GM23248 (cell line): ENCODE measurements around the gene RNF215. TPM values are rescaled to one million over a fixed set of nuclear protein-coding genes. Genes with fewer than 3 reads are reported as not detected.

ENCODE experiments used
- DNase-seq: peaks from one replicate; pipeline ENCODE4 v3.0.0-alpha.2; 2015
- H2AFZ ChIP-seq: fragments of 200-600 bp; sonication (generic); 2 replicates; pipeline ENCODE4 v1.6.1; 2016; ENCODE audit warnings: antibody characterized with exemption
- H3F3A ChIP-seq: fragments of 200-600 bp; sonication (generic); 2 replicates; pipeline ENCODE4 v1.6.1; 2016; ENCODE audit warnings: mild to moderate bottlenecking, antibody characterized with exemption, mixed run types; ENCODE audit not compliant: insufficient read depth
- H3K27ac ChIP-seq: fragments of 200-600 bp; sonication (generic); 2 replicates; pipeline ENCODE4 v1.5.1; 2016; ENCODE audit warnings: mild to moderate bottlenecking
- H3K27me3 ChIP-seq: fragments of 200-600 bp; sonication (generic); replicated peaks from 2 replicates; pipeline ENCODE4 v1.6.1; 2016; ENCODE audit warnings: mild to moderate bottlenecking; ENCODE audit not compliant: insufficient read depth
- H3K36me3 ChIP-seq: fragments of 200-600 bp; sonication (generic); 2 replicates; pipeline ENCODE4 v1.6.1; 2016; ENCODE audit warnings: low read depth, mild to moderate bottlenecking
- H3K4me1 ChIP-seq: fragments of 200-600 bp; sonication (generic); 2 replicates; pipeline ENCODE4 v1.6.1; 2016; ENCODE audit warnings: mild to moderate bottlenecking; ENCODE audit not compliant: insufficient read depth
- H3K4me2 ChIP-seq: fragments of 200-600 bp; sonication (generic); one replicate; pipeline ENCODE4 v1.6.1; 2016; ENCODE audit warnings: mild to moderate bottlenecking; ENCODE audit not compliant: unreplicated experiment
- H3K4me3 ChIP-seq: fragments of 200-600 bp; sonication (generic); 2 replicates; pipeline ENCODE4 v1.5.1; 2016; ENCODE audit warnings: mild to moderate bottlenecking
- H3K79me2 ChIP-seq: fragments of 200-600 bp; sonication (generic); 2 replicates; pipeline ENCODE4 v1.6.1; 2016; ENCODE audit warnings: mild to moderate bottlenecking; ENCODE audit not compliant: insufficient read depth
- H3K9ac ChIP-seq: fragments of 200-600 bp; sonication (generic); 2 replicates; pipeline ENCODE4 v1.6.1; 2016; ENCODE audit warnings: mild to moderate bottlenecking
- H3K9me2 ChIP-seq: fragments of 200-600 bp; sonication (generic); 2 replicates; pipeline ENCODE4 v1.6.1; 2016; ENCODE audit warnings: mixed run types, mild to moderate bottlenecking, moderate library complexity; ENCODE audit not compliant: insufficient read depth
- H3K9me3 ChIP-seq: fragments of 200-600 bp; sonication (generic); one replicate; pipeline ENCODE4 v1.6.1; 2017; ENCODE audit warnings: low read depth
- H4K20me1 ChIP-seq: fragments of 200-600 bp; sonication (generic); 2 replicates; pipeline ENCODE4 v1.6.0; 2016; ENCODE audit not compliant: insufficient read depth
- EZH2 ChIP-seq: fragments of 200-600 bp; sonication (generic); IDR thresholded peaks from 2 replicates; pipeline ENCODE4 v1.6.1; 2018; ENCODE audit warnings: antibody characterized with exemption, mild to moderate bottlenecking; ENCODE audit not compliant: insufficient read depth, poor library complexity, severe bottlenecking
- EZH2phosphoT487 ChIP-seq: fragments of 200-600 bp; sonication (generic); IDR thresholded peaks from 2 replicates; pipeline ENCODE4 v1.6.1; 2018; ENCODE audit warnings: antibody characterized with exemption, moderate library complexity, mild to moderate bottlenecking, low read depth; ENCODE audit not compliant: insufficient read depth
- WGBS, 2 experiments: methylation state at CpG; one replicate each; pipeline ENCODE4 v1.1.6; 2015 to 2017; ENCODE audit warnings: low lambda C conversion rate in 2 of 2, low coverage in 1 of 2; ENCODE audit errors: missing lambda C conversion rate in 2 of 2; 5-methylcytosine and 5-hydroxymethylcytosine counted together
- in situ Hi-C: fragments of 300-500 bp; cut with MboI; formaldehyde crosslinking; loops from 2 replicates; pipeline ENCODE4 v1.15.0; 2020
- polyA plus RNA-seq: library from polyadenylated mRNA; unstranded; fragments of >200 nt; fragmentation: Nextera tagmentation; extraction: Ambion mirVana; gene quantifications from 2 replicates; pipeline ENCODE4 v1.2.1, GENCODE V29; 2016
- total RNA-seq: library from RNA; depleted of rRNA; stranded (reverse); fragments of >200 nt; shearing (Covaris generic); gene quantifications from 2 replicates; pipeline ENCODE4 v1.2.3, GENCODE V29; 2014

Gene RNF215
- total and polyA plus RNA-seq, 2 experiments from 2014 or later, result 2.9 to 29.9 TPM

- no peak for DNase-seq
- Histone ChIP-seq H3F3A (peaks cover 31% of the 10 kb centered on the region), H4K20me1 (no peaks in the 10 kb centered on the region), H3K9ac (peak overlapping the region; percentile 91), H3K27me3 (no peaks in the 10 kb centered on the region), H3K27ac (peak overlapping the region; percentile 97), H3K9me2 (no peaks in the 10 kb centered on the region), H3K4me1 (peaks cover 31% of the 10 kb centered on the region), H3K36me3 (no peaks in the 10 kb centered on the region), H3K79me2 (no peaks in the 10 kb centered on the region), H2AFZ (peak overlapping the region; percentile 74), H3K4me3 (peak overlapping the region; percentile 79), H3K9me3 (no peaks in the 10 kb centered on the region), H3K4me2 (peak overlapping the region; percentile 88)
- in situ Hi-C loops, result no loop called here
- WGBS, 2 experiments, result 1 to 3% methylated on average over 9 of the region's 9 CpGs
- TF ChIP-seq EZH2phosphoT487 (no peak), EZH2 (no peak)
Observed at GRCh38 chr22:30425327-30425615, 38.1 kb upstream of the RNF215 start.

- H3K27ac ChIP-seq, result peak overlapping the region; percentile 97
- WGBS, 2 experiments, result 32 to 37% methylated on average over 20 of the region's 20 CpGs
- H3K4me1 ChIP-seq, result peaks cover 36% of the 10 kb centered on the region
- peak; percentile 70 for DNase-seq
- TF ChIP-seq EZH2, result no peak
- TF ChIP-seq EZH2phosphoT487, result no peak
- H3K79me2 ChIP-seq, result no peaks in the 10 kb centered on the region
- H2AFZ ChIP-seq, result peak overlapping the region; percentile 69
- H3K4me2 ChIP-seq, result peak overlapping the region; percentile 88
- H3F3A ChIP-seq, result peaks cover 37% of the 10 kb centered on the region
- H3K36me3 ChIP-seq, result no peaks in the 10 kb centered on the region
- H3K9me3 ChIP-seq, result no peaks in the 10 kb centered on the region
- H3K4me3 ChIP-seq, result peak overlapping the region; percentile 79
- no peaks in the 10 kb centered on the region for H3K9me2 ChIP-seq
- in situ Hi-C loops, result no loop called here
- H3K27me3 ChIP-seq, result no peaks in the 10 kb centered on the region
- peak overlapping the region; percentile 91 for H3K9ac ChIP-seq
- no peaks in the 10 kb centered on the region for H4K20me1 ChIP-seq
Observed at GRCh38 chr22:30424534-30425326, 37.5 kb upstream of the RNF215 start.

DNA sequence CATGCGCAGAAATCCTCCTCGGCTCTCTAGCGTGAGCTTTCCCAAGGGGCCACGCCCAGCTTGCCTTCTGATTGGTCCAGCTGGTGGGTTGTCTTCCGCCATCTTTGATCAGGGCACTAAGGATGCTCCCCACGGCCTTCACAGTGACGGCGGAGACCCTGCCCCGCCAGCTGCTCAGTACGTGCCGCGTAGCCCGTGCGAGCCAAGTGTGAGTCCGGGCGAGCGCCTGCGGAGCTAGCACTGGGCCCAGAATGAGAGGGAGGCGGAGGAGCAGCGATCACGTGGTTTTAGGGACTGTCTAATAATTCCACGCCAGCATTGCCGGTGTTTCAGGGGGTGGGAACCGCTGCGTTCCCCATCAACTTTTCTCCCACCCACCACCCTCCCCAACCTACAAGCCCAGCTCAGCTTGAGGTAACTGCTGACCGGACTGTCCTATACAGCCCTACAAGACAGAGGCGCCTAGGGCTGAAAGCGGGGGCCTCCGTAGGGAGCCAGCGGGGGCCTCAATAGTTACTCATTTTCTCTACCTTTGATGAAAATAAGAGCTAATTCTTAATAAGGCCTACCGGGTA is 36.8 kb upstream of the RNF215 start:
- peaks cover 43% of the 10 kb centered on the region for H3K4me1 ChIP-seq
- peak; percentile 100 for DNase-seq
- in situ Hi-C loops, result no loop called here

GRCh38 chr22:30423301-30423958 is 36.2 kb upstream of the RNF215 start:
- no peak overlapping the region for H2AFZ ChIP-seq
- H4K20me1 ChIP-seq, result no peaks in the 10 kb centered on the region
- no peaks in the 10 kb centered on the region for H3K36me3 ChIP-seq
- H3F3A ChIP-seq, result peaks cover 50% of the 10 kb centered on the region
- peak; percentile 81 for DNase-seq
- peak overlapping the region; percentile 79 for H3K4me3 ChIP-seq
- peak overlapping the region; percentile 81 for H3K4me2 ChIP-seq
- TF ChIP-seq EZH2phosphoT487, result no peak
- H3K9me2 ChIP-seq, result no peaks in the 10 kb centered on the region
- H3K27me3 ChIP-seq, result no peaks in the 10 kb centered on the region
- H3K4me1 ChIP-seq, result peaks cover 43% of the 10 kb centered on the region
- WGBS, 2 experiments, result 1 to 2% methylated on average over 40 to 44 of the region's 45 CpGs
- H3K9ac ChIP-seq, result peak overlapping the region; percentile 91
- H3K9me3 ChIP-seq, result no peaks in the 10 kb centered on the region
- in situ Hi-C loops, result no loop called here
- no peaks in the 10 kb centered on the region for H3K79me2 ChIP-seq
- H3K27ac ChIP-seq, result peak overlapping the region; percentile 97

More for the DNA sequence above, 36.8 kb upstream of the RNF215 start:
- no peaks in the 10 kb centered on the region for H4K20me1 ChIP-seq
- H3K9me2 ChIP-seq, result no peaks in the 10 kb centered on the region
- peak overlapping the region; percentile 97 for H3K27ac ChIP-seq
- no peaks in the 10 kb centered on the region for H3K36me3 ChIP-seq
- H3K4me2 ChIP-seq, result peak overlapping the region; percentile 88
- TF ChIP-seq EZH2, result no peak
- TF ChIP-seq EZH2phosphoT487, result no peak
- no peaks in the 10 kb centered on the region for H3K27me3 ChIP-seq
- H3F3A ChIP-seq, result peaks cover 44% of the 10 kb centered on the region
- peak overlapping the region; percentile 91 for H3K9ac ChIP-seq
- WGBS, 2 experiments, result 0% methylated on average over 24 to 27 of the region's 31 CpGs
- H2AFZ ChIP-seq, result peak overlapping the region; percentile 69
- H3K79me2 ChIP-seq, result no peaks in the 10 kb centered on the region
- H3K4me3 ChIP-seq, result peak overlapping the region; percentile 79
- no peaks in the 10 kb centered on the region for H3K9me3 ChIP-seq
